ENCODE measurements around the gene MRGPRG. TPM values are rescaled to one million over a fixed set of nuclear protein-coding genes. Genes with fewer than 3 reads are reported as not detected.

Gene MRGPRG
- total and polyA plus RNA-seq, 2 of the 8 experiments (the other 6 are each of a cell fraction or from before 2014, with no cell fraction given) = not detected

DNA sequence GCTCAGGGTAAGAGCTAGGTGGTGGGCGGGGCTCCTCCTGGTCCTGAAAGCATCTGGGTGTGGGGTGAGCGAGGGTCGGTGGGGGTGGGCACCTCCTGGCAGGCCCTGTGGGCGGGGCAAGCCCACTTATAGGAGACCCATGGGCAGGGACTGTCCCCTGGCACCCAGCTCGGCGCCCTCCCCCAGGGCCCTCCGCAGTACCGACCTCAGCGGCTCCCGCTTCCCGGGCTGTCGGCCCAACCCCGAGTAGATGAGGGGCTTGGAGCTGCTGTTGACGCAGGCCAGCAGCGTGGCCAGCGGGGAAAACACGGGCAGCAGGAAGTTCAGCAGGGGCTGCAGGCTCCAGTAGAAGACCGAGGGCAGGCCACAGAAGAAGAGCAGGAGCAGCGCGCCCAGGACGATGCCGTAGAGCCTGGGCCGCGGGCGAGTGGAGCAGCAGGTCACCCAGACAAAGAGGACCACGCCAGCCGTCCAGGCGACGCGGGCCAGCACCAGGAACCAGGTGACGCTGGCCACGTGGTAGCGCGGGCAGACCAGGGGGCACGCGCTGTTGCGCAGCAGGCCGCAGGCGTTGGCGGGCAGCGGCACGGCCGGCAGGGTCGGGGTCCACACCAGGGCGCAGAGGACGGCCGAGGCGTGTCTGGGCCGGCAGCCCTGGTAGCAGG is 663 bp downstream of the MRGPRG start:
- Histone ChIP-seq H3K18ac (ENCODE audit: extremely low read depth, low read length) (no peak overlapping the region), H2AFZ (ENCODE audit: low read length) (no peak overlapping the region), H2BK15ac (ENCODE audit: low read length) (peak overlapping the region; percentile 92; the same call in 1 of the 2 replicates), H2BK120ac (replicated peaks; ENCODE audit: low read depth, low read length) (no peak overlapping the region), H3K79me1 (ENCODE audit: low read depth, low read length) (no peaks in the 10 kb centered on the region), H3K4me2 (ENCODE audit: insufficient read depth in 1 of 2, low read depth in 2 of 2, low read length in 2 of 2) (no peak overlapping the region), H3K27ac (ENCODE audit: low read depth, low read length) (no peak overlapping the region), H3K14ac (ENCODE audit: insufficient read length) (no peak overlapping the region), H3K4ac (replicated peaks; ENCODE audit: insufficient read length, low read depth, low read length) (no peak overlapping the region), H2BK12ac (ENCODE audit: low read depth, low read length) (peak overlapping the region; percentile 27; the same call in 1 of the 2 replicates), H3K36me3 (ENCODE audit: control insufficient read depth in 2 of 4, insufficient read depth in 4 of 4, low read length in 3 of 4) (no peaks in the 10 kb centered on the region), H3K79me2 (ENCODE audit: control insufficient read depth in 1 of 2, insufficient read depth in 2 of 2, low read length in 2 of 2) (no peaks in the 10 kb centered on the region), H4K20me1 (replicated peaks in 1 of 2; ENCODE audit: control insufficient read depth in 1 of 2, insufficient read depth in 2 of 2, low read length in 2 of 2) (no peaks in the 10 kb centered on the region), H3K9ac (replicated peaks in 1 of 4; ENCODE audit: extremely low read depth in 1 of 4, low read depth in 3 of 4, low read length in 3 of 4) (no peak overlapping the region), H3K27me3 (replicated peaks in 1 of 4; ENCODE audit: control insufficient read depth in 3 of 4, extremely low read depth in 1 of 4, insufficient read depth in 3 of 4, low read length in 3 of 4) (no peaks in the 10 kb centered on the region), H3K4me3 (ENCODE audit: extremely low read depth in 1 of 4, insufficient read depth in 2 of 4, low read depth in 3 of 4, low read length in 4 of 4) (no peak overlapping the region), H2BK5ac (ENCODE audit: low read depth, low read length) (peak overlapping the region; percentile 60; the same call in 1 of the 2 replicates), H3K23me2 (ENCODE audit: low read depth, low read length) (peaks cover 2% of the 10 kb centered on the region; the same call in 1 of the 2 replicates), H3K9me3 (ENCODE audit: insufficient read depth in 2 of 2, low read depth in 1 of 2, low read length in 1 of 2) (no peaks in the 10 kb centered on the region), H4K91ac (replicated peaks; ENCODE audit: insufficient read length, low read length) (peak overlapping the region; percentile 76), H4K8ac (ENCODE audit: extremely low read depth, insufficient read depth, low read length) (0 out of 2 replicates have a peak overlapping the region, but pooled peaks have one; percentile 32), H3K56ac (replicated peaks; ENCODE audit: insufficient read length, low read depth, low read length) (no peak overlapping the region), H4K5ac (ENCODE audit: insufficient read length, low read depth, low read length) (no peak overlapping the region), H3K4me1 (replicated peaks in 1 of 4; ENCODE audit: control insufficient read depth in 3 of 4, insufficient read depth in 4 of 4, low read length in 3 of 4) (peaks cover 0 to 12% (median 4%) of the 10 kb centered on the region in 4 experiments; a peak in 3 of 7 replicates), H3K23ac (ENCODE audit: insufficient read length) (no peak overlapping the region), H2AK5ac (ENCODE audit: low read depth, low read length) (peak overlapping the region; percentile 10; the same call in 1 of the 2 replicates), H2BK20ac (ENCODE audit: low read length) (peak overlapping the region; percentile 32; the same call in 1 of the 2 replicates)
- DNase-seq (ENCODE audit: low read depth in 1 of 2, low spot score in 2 of 2) = peak in 1 of 2 experiments; percentile 49
- ChIA-PET CTCF (ENCODE audit: partially characterized antibody) (interaction anchor here (0.6 to 5.7 kb wide), 31 partner anchors 10 to 180 kb away, joined by 3 to 99 read pairs (median 4); no protein-coding TSS in a partner anchor), POLR2A (ENCODE audit: partially characterized antibody) (no interaction called here)
- TF ChIP-seq FOSL1 (IDR thresholded peaks at IDR 0.05; ENCODE audit: insufficient read depth, low read depth, low read length) (no peak), SRF (IDR thresholded peaks at IDR 0.05; ENCODE audit: low read depth, low read length) (no peak), HDAC2 (IDR thresholded peaks at IDR 0.05; ENCODE audit: borderline replicate concordance in 1 of 2, low read depth in 2 of 2, low read length in 2 of 2) (no peak), PHF8 (conservative IDR thresholded peaks at IDR 0.05; ENCODE audit: low read depth, low read length) (no peak), TAF7 (optimal IDR thresholded peaks at IDR 0.05; ENCODE audit: borderline replicate concordance, low read depth, low read length) (no peak), GABPA (IDR thresholded peaks at IDR 0.05; ENCODE audit: borderline replicate concordance, insufficient read depth, low read length) (0 out of 2 replicates have a peak, but pooled peaks have one; percentile 10)
- FAIRE-seq = no peak
- WGBS, 2 experiments (ENCODE audit: extremely low coverage in 1 of 2, insufficient coverage in 1 of 2, insufficient read length in 1 of 2, insufficient replicate concordance in 2 of 2, low coverage in 1 of 2, low lambda C conversion rate in 2 of 2, missing lambda C conversion rate in 1 of 2) = 93% methylated on average over 41 of the region's 49 CpGs; no CpG with 5 or more reads in 1 of the 2 experiments
